Measurements from ENCODE around the gene IQCN.

GRCh38 chr19:18308051-18308947 is 34.0 kb upstream of the IQCN start:
- TF ChIP-seq CTCF (IDR thresholded peaks at IDR 0.05; ENCODE audit: low read depth, low read length, missing input control) (no peak), MAX (IDR thresholded peaks at IDR 0.05) (no peak), SP1 (IDR thresholded peaks at IDR 0.05) (no peak), RXRA (IDR thresholded peaks at IDR 0.05) (peak in 1 of 2 donors; percentile 20), TAF1 (conservative IDR thresholded peaks at IDR 0.05) (no peak), FOXA2 (IDR thresholded peaks at IDR 0.05) (no peak)
